Mucosa of descending colon (tissue), 3 donors: ENCODE measurements around the gene SCGB1D1. TPM values are rescaled to one million over a fixed set of nuclear protein-coding genes. Genes with fewer than 3 reads are reported as not detected.

ENCODE experiments used
- ATAC-seq: fragments of 200-7000 bp; cut with Tn5 transposase; one replicate; pipeline ENCODE4 v1.9.1; 2020; ENCODE audit warnings: mild to moderate bottlenecking, moderate library complexity
- DNase-seq, 3 donors: peaks; one replicate each; pipeline ENCODE4 v3.0.0-alpha.2; 2020
- H3K36me3 ChIP-seq: fragments of 200-600 bp; one replicate; pipeline ENCODE4 v1.8.0; 2021; ENCODE audit warnings: low read depth, mild to moderate bottlenecking
- H3K4me1 ChIP-seq: fragments of 200-600 bp; one replicate; pipeline ENCODE4 v1.8.0; 2021; ENCODE audit warnings: low read depth, mild to moderate bottlenecking
- H3K4me3 ChIP-seq: fragments of 200-600 bp; one replicate; pipeline ENCODE4 v1.8.0; 2021; ENCODE audit warnings: mild to moderate bottlenecking
- H3K9me3 ChIP-seq: fragments of 200-600 bp; one replicate; pipeline ENCODE4 v1.8.0; 2021; ENCODE audit warnings: mild to moderate bottlenecking
- CTCF ChIP-seq: fragments of 200-600 bp; IDR thresholded peaks from one replicate; pipeline ENCODE4 v1.8.0; 2022; ENCODE audit warnings: antibody characterized with exemption, mild to moderate bottlenecking
- intact Hi-C, 2 donors: fragments of 100-400 bp; cut with DNase I in 1 of 2; cut with micrococcal nuclease in 1 of 2; formaldehyde crosslinking; loops; one replicate each; pipeline versions ENCODE4 v1.11.0 to v1.11.1; 2022; cut with DNase I, micrococcal nuclease
- total RNA-seq, 3 donors: library from RNA; stranded (reverse); fragmentation: NEBNext Ultra II Directional in 2 of 3; extraction: Animal tissue kit (Norgen Biotek cat#: 25700) in 2 of 3; gene quantifications; one replicate each; pipeline versions ENCODE4 v1.2.1 to v1.2.4, GENCODE V29; 2021 to 2023
- donor health status: DM: no; HTN: no; CAD: no; lungs with moderate emphysema.
- donor health status: DM: no; HTN: no; CAD: no.
- donor health status: DM: no; HTN: yes; CAD: no.

Gene SCGB1D1
- total RNA-seq, 3 donors from 2014 or later: not detected

- Histone ChIP-seq H3K4me1 (no peaks in the 10 kb centered on the region), H3K9me3 (no peaks in the 10 kb centered on the region), H3K36me3 (no peaks in the 10 kb centered on the region), H3K4me3 (no peak overlapping the region)
- TF ChIP-seq CTCF: no peak
- DNase-seq: no peak
- intact Hi-C loops: no loop called here
- ATAC-seq: no peak
Measured at GRCh38 chr11:62241095-62241494, 51.1 kb downstream of the SCGB1D1 start.

GRCh38 chr11:62242021-62242420 is 52.0 kb downstream of the SCGB1D1 start, which contains the start of gene SCGB1D2:
Gene SCGB1D2, plus strand, starts transcription at chr11:62242239. Its CDS starts 69 bp downstream, at chr11:62242308.
- no peak within 1 kb of the TSS for H3K4me3 ChIP-seq
- no peaks in the 10 kb centered on the region for H3K4me1 ChIP-seq
- intact Hi-C loops: no loop called here
- no peaks in the 10 kb centered on the region for H3K9me3 ChIP-seq
- DNase-seq (peak in 1 of 3 donors; percentile 1), ATAC-seq (no peak)
- no peak for TF ChIP-seq CTCF
- no peaks in the 10 kb centered on the region for H3K36me3 ChIP-seq

Other genes starting within 250 kb of the SCGB1D1 start
- gene BEST1, start 239.9 kb upstream of the SCGB1D1 start, total RNA-seq: 1 to 10 TPM in 2 of 3 donors, under 1 TPM in 1; 0.41 to 2.8 (median 1.8) TPM
- 1,000 to 10,000 TPM; 3,081 to 6,795 (median 5,370) TPM for gene FTH1, start 222.6 kb upstream of the SCGB1D1 start, total RNA-seq
- 10 to 100 TPM; 29.9 to 36.1 (median 32.6) TPM for gene INCENP, start 66.2 kb upstream of the SCGB1D1 start, total RNA-seq
- gene SCGB2A1, start 18.5 kb downstream of the SCGB1D1 start, total RNA-seq: 1 to 10 TPM; 1.5 to 9.8 (median 5.4) TPM
- gene SCGB1D2, start 52.0 kb downstream of the SCGB1D1 start, total RNA-seq: not detected
- gene SCGB2A2, start 79.9 kb downstream of the SCGB1D1 start, total RNA-seq: not detected
- not detected for gene SCGB1D4, start 108.9 kb downstream of the SCGB1D1 start, total RNA-seq
- gene ASRGL1, start 147.2 kb downstream of the SCGB1D1 start, total RNA-seq: 10 to 100 TPM; 12.2 to 66.7 (median 13.9) TPM
- gene SCGB1A1, start 228.8 kb downstream of the SCGB1D1 start, total RNA-seq: not detected